ENCODE data around the gene DSTN. TPM values are rescaled to one million over a fixed set of nuclear protein-coding genes. Genes with fewer than 3 reads are reported as not detected.

The DSTN gene
- total and polyA plus RNA-seq, 9 of the 15 experiments (the other 6 are each of a cell fraction or from before 2014, with no cell fraction given) = 25.7 to 88.3 (median 61.0) TPM

DNA sequence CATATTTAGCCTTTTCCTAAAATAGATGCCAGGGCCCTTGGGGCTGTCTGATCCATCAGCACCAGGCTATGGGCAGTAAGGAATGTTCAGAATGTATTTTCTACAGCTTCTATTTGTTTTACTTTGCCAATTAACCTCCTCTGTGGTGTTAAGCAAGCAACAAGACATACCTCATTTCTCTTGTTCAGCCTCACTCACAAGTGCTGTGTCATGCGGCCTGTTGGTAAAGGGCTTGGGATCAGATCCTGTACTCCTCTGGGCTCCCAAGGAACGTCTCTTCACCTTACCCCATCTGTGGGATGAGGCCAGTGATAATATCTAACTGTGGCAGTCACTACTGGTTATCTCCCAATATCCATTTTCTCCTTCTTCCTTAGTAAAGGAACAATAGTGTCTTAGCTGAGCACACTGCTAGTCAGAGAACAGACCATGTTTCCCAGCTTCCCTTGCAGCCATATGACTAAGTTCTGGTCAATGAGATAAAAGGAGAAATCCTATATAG is 7.0 kb upstream of the DSTN start (continued):
- TF ChIP-seq, protein P1, sequence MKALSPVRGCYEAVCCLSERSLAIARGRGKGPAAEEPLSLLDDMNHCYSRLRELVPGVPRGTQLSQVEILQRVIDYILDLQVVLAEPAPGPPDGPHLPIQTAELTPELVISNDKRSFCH (CRISPR knock-in tag; IDR thresholded peaks at IDR 0.05) = no peak
- TF ChIP-seq, protein P1 (tag; IDR thresholded peaks at IDR 0.05) = peak; percentile 64; the same call in 1 of the 2 replicates
- TF ChIP-seq, protein P2, sequence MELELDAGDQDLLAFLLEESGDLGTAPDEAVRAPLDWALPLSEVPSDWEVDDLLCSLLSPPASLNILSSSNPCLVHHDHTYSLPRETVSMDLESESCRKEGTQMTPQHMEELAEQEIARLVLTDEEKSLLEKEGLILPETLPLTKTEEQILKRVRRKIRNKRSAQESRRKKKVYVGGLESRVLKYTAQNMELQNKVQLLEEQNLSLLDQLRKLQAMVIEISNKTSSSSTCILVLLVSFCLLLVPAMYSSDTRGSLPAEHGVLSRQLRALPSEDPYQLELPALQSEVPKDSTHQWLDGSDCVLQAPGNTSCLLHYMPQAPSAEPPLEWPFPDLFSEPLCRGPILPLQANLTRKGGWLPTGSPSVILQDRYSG (tag; conservative IDR thresholded peaks at IDR 0.05; ENCODE audit: low read depth) = no peak
- TF ChIP-seq BACH1 (tag; IDR thresholded peaks at IDR 0.05) = peak; percentile 65; the same call in 1 of the 2 replicates
- TF ChIP-seq, protein P3, sequence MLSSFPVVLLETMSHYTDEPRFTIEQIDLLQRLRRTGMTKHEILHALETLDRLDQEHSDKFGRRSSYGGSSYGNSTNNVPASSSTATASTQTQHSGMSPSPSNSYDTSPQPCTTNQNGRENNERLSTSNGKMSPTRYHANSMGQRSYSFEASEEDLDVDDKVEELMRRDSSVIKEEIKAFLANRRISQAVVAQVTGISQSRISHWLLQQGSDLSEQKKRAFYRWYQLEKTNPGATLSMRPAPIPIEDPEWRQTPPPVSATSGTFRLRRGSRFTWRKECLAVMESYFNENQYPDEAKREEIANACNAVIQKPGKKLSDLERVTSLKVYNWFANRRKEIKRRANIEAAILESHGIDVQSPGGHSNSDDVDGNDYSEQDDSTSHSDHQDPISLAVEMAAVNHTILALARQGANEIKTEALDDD (IDR thresholded peaks at IDR 0.05) = peak; percentile 90
- no peak for TF ChIP-seq TARDBP (IDR thresholded peaks at IDR 0.05)
- TF ChIP-seq, protein P4, sequence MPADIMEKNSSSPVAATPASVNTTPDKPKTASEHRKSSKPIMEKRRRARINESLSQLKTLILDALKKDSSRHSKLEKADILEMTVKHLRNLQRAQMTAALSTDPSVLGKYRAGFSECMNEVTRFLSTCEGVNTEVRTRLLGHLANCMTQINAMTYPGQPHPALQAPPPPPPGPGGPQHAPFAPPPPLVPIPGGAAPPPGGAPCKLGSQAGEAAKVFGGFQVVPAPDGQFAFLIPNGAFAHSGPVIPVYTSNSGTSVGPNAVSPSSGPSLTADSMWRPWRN (IDR thresholded peaks at IDR 0.05; ENCODE audit: low read depth) = no peak
- no peak for TF ChIP-seq ZNF384 (IDR thresholded peaks at IDR 0.05; ENCODE audit: low read depth, low read length)
- peak; percentile 72 for TF ChIP-seq FOSL1 (tag; conservative IDR thresholded peaks at IDR 0.05)
- peak; percentile 47; the same call in 1 of the 2 replicates for TF ChIP-seq CBFA2T3 (IDR thresholded peaks at IDR 0.05)
- TF ChIP-seq, protein P5, sequence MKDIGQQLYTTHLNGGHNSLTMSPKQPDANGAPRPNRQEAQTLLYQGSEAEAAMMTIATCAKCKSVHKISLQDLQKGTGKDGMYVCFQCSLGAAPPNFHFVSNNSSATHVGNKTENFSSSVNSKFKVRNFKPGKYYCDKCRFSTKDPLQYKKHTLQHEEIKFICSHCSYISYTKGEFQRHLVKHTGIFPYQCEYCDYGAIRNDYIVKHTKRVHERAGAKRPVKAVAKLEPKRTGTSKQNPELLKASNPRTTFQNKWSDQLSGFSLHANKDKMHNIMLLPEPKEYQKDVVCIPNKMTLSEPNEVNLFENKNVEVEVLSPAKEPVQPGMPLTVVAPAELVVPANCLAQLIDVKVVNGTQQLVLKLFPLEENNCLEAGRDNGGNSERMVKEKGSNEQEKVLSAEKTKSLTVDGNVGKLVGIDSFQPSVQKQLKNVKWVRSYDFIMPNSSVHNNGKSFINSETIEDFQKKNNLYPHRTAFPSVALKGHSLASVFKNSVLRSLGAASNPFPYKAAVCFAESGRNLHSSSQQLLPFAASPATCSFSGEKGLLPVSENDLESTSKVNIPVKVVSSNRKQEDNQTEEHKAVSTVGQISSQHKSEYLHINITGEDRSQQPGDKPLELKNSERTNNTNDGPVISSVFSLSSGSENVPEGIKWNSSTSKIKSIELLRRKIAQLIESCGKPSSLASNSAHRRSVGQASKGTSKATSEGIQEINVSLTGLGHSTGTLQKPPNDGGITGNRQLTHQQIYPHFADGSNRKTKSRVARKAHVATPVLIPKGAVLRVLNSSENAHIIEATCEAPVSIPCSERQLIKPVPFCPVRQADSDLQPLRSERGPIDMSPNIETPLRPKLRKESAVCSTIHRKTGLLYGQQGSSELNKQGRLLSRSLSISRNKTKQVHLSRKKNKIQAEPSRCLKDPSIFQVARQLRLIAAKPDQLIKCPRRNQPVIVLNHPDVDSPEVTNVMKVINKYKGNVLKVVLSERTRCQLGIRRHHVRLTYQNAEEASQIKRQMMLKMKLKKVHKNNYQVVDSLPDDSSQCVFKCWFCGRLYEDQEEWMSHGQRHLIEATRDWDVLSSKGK (CRISPR knock-in tag; IDR thresholded peaks at IDR 0.05) = no peak
- TF ChIP-seq ZNF311 (CRISPR knock-in tag; IDR thresholded peaks at IDR 0.05) = peak; percentile 62; the same call in 1 of the 2 replicates
- TF ChIP-seq RFX7 (CRISPR knock-in tag; IDR thresholded peaks at IDR 0.05) = no peak
- TF ChIP-seq, protein P6, sequence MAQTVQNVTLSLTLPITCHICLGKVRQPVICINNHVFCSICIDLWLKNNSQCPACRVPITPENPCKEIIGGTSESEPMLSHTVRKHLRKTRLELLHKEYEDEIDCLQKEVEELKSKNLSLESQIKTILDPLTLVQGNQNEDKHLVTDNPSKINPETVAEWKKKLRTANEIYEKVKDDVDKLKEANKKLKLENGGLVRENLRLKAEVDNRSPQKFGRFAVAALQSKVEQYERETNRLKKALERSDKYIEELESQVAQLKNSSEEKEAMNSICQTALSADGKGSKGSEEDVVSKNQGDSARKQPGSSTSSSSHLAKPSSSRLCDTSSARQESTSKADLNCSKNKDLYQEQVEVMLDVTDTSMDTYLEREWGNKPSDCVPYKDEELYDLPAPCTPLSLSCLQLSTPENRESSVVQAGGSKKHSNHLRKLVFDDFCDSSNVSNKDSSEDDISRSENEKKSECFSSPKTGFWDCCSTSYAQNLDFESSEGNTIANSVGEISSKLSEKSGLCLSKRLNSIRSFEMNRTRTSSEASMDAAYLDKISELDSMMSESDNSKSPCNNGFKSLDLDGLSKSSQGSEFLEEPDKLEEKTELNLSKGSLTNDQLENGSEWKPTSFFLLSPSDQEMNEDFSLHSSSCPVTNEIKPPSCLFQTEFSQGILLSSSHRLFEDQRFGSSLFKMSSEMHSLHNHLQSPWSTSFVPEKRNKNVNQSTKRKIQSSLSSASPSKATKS (CRISPR knock-in tag; IDR thresholded peaks at IDR 0.05) = no peak
- no peak for TF ChIP-seq U2AF1 (optimal IDR thresholded peaks at IDR 0.05; ENCODE audit: low read depth, low read length)
- TF ChIP-seq CBX2 (IDR thresholded peaks at IDR 0.05; ENCODE audit: insufficient read depth, low read length, poor library complexity, severe bottlenecking) = no peak
- TF ChIP-seq, protein P7, sequence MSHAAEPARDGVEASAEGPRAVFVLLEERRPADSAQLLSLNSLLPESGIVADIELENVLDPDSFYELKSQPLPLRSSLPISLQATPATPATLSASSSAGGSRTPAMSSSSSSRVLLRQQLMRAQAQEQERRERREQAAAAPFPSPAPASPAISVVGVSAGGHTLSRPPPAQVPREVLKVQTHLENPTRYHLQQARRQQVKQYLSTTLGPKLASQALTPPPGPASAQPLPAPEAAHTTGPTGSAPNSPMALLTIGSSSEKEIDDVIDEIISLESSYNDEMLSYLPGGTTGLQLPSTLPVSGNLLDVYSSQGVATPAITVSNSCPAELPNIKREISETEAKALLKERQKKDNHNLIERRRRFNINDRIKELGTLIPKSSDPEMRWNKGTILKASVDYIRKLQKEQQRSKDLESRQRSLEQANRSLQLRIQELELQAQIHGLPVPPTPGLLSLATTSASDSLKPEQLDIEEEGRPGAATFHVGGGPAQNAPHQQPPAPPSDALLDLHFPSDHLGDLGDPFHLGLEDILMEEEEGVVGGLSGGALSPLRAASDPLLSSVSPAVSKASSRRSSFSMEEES (CRISPR knock-in tag; IDR thresholded peaks at IDR 0.05) = no peak
- no peak for TF ChIP-seq WHSC1 (IDR thresholded peaks at IDR 0.05; ENCODE audit: low read length)
- no peak for TF ChIP-seq LEF1 (IDR thresholded peaks at IDR 0.05)
